T-cell (primary cell): Measurements from ENCODE around the gene EEF1E1. TPM values are rescaled to one million over a fixed set of nuclear protein-coding genes. Genes with fewer than 3 reads are reported as not detected.
"Not testable (repeated sequence)": the region's sequence is repeated elsewhere in the genome, so short reads cannot be mapped to it uniquely, and the experiment has no call there.

Source experiments
- ATAC-seq, 4 experiments: fragments of 200-7000 bp in 3 of 4; fragments of 150-1000 bp in 1 of 4; cut with Tn5 transposase; replicated peaks in 1 of 4; 1 replicate in 3 of 4; 2 replicates in 1 of 4; pipeline ENCODE4 v1.10.0; 2021; ENCODE audit warnings: moderate library complexity in 3 of 4, mild to moderate bottlenecking in 2 of 4, moderate number of reproducible peaks in 1 of 4
- CTCF ChIA-PET, 2 donors: fragments of 300-600 bp; sonication (Branson Sonifier 250); formaldehyde crosslinking; loops; one replicate each; lab custom pipeline; 2022; ENCODE audit warnings: antibody characterized with exemption in 2 of 2; lab: Charles Lee
- POLR2A ChIA-PET, 2 donors: fragments of 300-600 bp; sonication (Branson Sonifier 250); formaldehyde crosslinking; loops; one replicate each; lab custom pipeline; 2022; ENCODE audit warnings: antibody characterized with exemption in 2 of 2; lab: Charles Lee
- DNase-seq, 35 experiments: peaks; one replicate each; pipeline versions ENCODE4 v3.0.0 to v3.0.0-alpha.2; 2013 to 2023
- H3K27ac ChIP-seq: one replicate; pipeline ENCODE4 v1.5.1; 2013; ENCODE audit warnings: low read length
- H3K27me3 ChIP-seq, 2 experiments: replicated peaks in 1 of 2; 1 replicate in 1 of 2; 2 replicates in 1 of 2; pipeline versions ENCODE4 v1.6.1 to v1.7.0; 2013; ENCODE audit warnings: low read length in 1 of 2, mixed read lengths in 1 of 2; ENCODE audit not compliant: control insufficient read depth in 2 of 2, insufficient read depth in 2 of 2; ENCODE audit errors: extremely low read depth in 1 of 2
- H3K36me3 ChIP-seq, 2 donors: 1 replicate in 1 of 2; 2 replicates in 1 of 2; pipeline versions ENCODE4 v1.6.1 to v1.7.0; 2013; ENCODE audit warnings: low read length in 1 of 2; ENCODE audit not compliant: control insufficient read depth in 2 of 2, insufficient read depth in 1 of 2; ENCODE audit errors: extremely low read depth in 1 of 2
- H3K4me1 ChIP-seq, 2 experiments: 1 replicate in 1 of 2; 2 replicates in 1 of 2; pipeline versions ENCODE4 v1.6.1 to v1.7.0; 2013; ENCODE audit warnings: low read length in 2 of 2, mixed read lengths in 1 of 2; ENCODE audit not compliant: insufficient read depth in 2 of 2, control insufficient read depth in 1 of 2; ENCODE audit errors: extremely low read depth in 1 of 2
- H3K4me3 ChIP-seq, 2 donors: 1 replicate in 1 of 2; 2 replicates in 1 of 2; pipeline versions ENCODE4 v1.5.1 to v1.7.0; 2013; ENCODE audit warnings: mild to moderate bottlenecking in 2 of 2, low read length in 1 of 2, moderate library complexity in 1 of 2; ENCODE audit not compliant: control insufficient read depth in 1 of 2; ENCODE audit errors: extremely low read depth in 1 of 2
- H3K9me3 ChIP-seq: 2 replicates; pipeline ENCODE4 v1.7.0; 2013
- H3K27ac Mint-ChIP-seq, 2 donors: one replicate each; pipeline ENCODE4 v1.8.0; 2020 to 2021; ENCODE audit warnings: mild to moderate bottlenecking in 2 of 2, mixed read lengths in 2 of 2
- H3K27me3 Mint-ChIP-seq, 2 donors: one replicate each; pipeline ENCODE4 v1.8.0; 2021 to 2022; ENCODE audit warnings: mixed read lengths in 2 of 2
- H3K36me3 Mint-ChIP-seq: one replicate; pipeline ENCODE4 v1.8.0; 2021; ENCODE audit warnings: mixed read lengths
- H3K4me1 Mint-ChIP-seq, 3 donors: one replicate each; pipeline ENCODE4 v1.8.0; 2020 to 2022; ENCODE audit warnings: mixed read lengths in 3 of 3, mild to moderate bottlenecking in 1 of 3
- H3K4me3 Mint-ChIP-seq, 3 donors: one replicate each; pipeline ENCODE4 v1.8.0; 2020 to 2022; ENCODE audit warnings: mild to moderate bottlenecking in 3 of 3, mixed read lengths in 3 of 3, moderate library complexity in 3 of 3
- H3K9me3 Mint-ChIP-seq, 3 donors: one replicate each; pipeline ENCODE4 v1.8.0; 2020 to 2022; ENCODE audit warnings: mixed read lengths in 3 of 3
- WGBS: methylation state at CpG from one replicate; pipeline ENCODE4 v1.1.5; 2013; ENCODE audit warnings: missing lambda C conversion rate; ENCODE audit not compliant: insufficient coverage; 5-methylcytosine and 5-hydroxymethylcytosine counted together
- total RNA-seq, 35 experiments: library from RNA in 6 of 35; stranded (reverse) in 6 of 35; fragments of 120-200 nt in 1 of 35; gene quantifications; one replicate each; pipeline versions ENCODE4 v1.2.1 to v1.2.4 and lab custom pipeline; 2013 to 2026

EEF1E1 gene
- total RNA-seq, 5 donors from 2014 or later (not counting 1 experiment from before 2014, with no cell fraction given): 11.7 to 21.9 (median 19.7) TPM

GRCh38 chr6:8047541-8048292, 54.6 kb downstream of the EEF1E1 start:
- Mint-ChIP-seq H3K36me3 (peaks cover 64% of the 10 kb centered on the region), H3K27me3 (no peaks in the 10 kb centered on the region), H3K9me3 (peaks cover 0 to 13% (median 3%) of the 10 kb centered on the region in 3 donors), H3K4me3 (no peak overlapping the region), H3K27ac (no peak overlapping the region), H3K4me1 (peaks cover 0 to 5% (median 4%) of the 10 kb centered on the region in 3 donors)
- CTCF ChIA-PET: no interaction called here
- DNase-seq: no peak
- POLR2A ChIA-PET: interaction anchor here in 1 of 2 donors (0.7 kb wide), 1 partner anchor 17 kb away, joined by 3 read pairs; no protein-coding TSS in a partner anchor
- Histone ChIP-seq H3K4me1 (no peaks in the 10 kb centered on the region), H3K9me3 (no peaks in the 10 kb centered on the region), H3K27me3 (no peaks in the 10 kb centered on the region), H3K36me3 (peaks cover 0 to 14% of the 10 kb centered on the region in 2 donors), H3K4me3 (no peak overlapping the region), H3K27ac (no peak overlapping the region)
- 100% methylated on average over 1 of the region's 3 CpGs for WGBS
- no peak for ATAC-seq

- no CpG with 5 or more reads among the region's 4 CpGs for WGBS
- DNase-seq, H3K27me3 ChIP-seq, H3K4me1 ChIP-seq, H3K9me3 ChIP-seq, H3K27me3 Mint-ChIP-seq, H3K4me1 Mint-ChIP-seq, H3K27ac Mint-ChIP-seq, H3K4me3 ChIP-seq, ATAC-seq, POLR2A ChIA-PET, H3K27ac ChIP-seq, CTCF ChIA-PET, H3K4me3 Mint-ChIP-seq: not testable (repeated sequence)
- Mint-ChIP-seq H3K36me3 (peaks cover 60% of the 10 kb centered on the region), H3K9me3 (peaks cover 0 to 13% (median 3%) of the 10 kb centered on the region in 3 donors)
- peaks cover 0 to 14% of the 10 kb centered on the region in 2 donors for H3K36me3 ChIP-seq
These were observed 56.6 kb downstream of the EEF1E1 start for GRCh38 chr6:8045769-8046168.

GRCh38 chr6:8043221-8043620, 59.1 kb downstream of the EEF1E1 start:
- Mint-ChIP-seq H3K4me3 (no peak overlapping the region), H3K27ac (no peak overlapping the region), H3K27me3 (no peaks in the 10 kb centered on the region), H3K36me3 (peaks cover 69% of the 10 kb centered on the region), H3K4me1 (peaks cover 5 to 9% (median 8%) of the 10 kb centered on the region in 3 donors), H3K9me3 (peaks cover 3 to 18% (median 5%) of the 10 kb centered on the region in 3 donors)
- Histone ChIP-seq H3K27ac (no peak overlapping the region), H3K36me3 (peaks cover 0 to 19% of the 10 kb centered on the region in 2 donors), H3K4me1 (no peaks in the 10 kb centered on the region), H3K9me3 (no peaks in the 10 kb centered on the region), H3K4me3 (no peak overlapping the region), H3K27me3 (no peaks in the 10 kb centered on the region)
- POLR2A ChIA-PET: no interaction called here
- ATAC-seq (no peak), DNase-seq (no peak)
- CTCF ChIA-PET: no interaction called here
- WGBS: 100% methylated on average over 1 of the region's 3 CpGs

- Histone ChIP-seq H3K36me3 (peaks cover 0 to 19% of the 10 kb centered on the region in 2 donors), H3K27ac (no peak overlapping the region), H3K4me1 (no peaks in the 10 kb centered on the region), H3K4me3 (no peak overlapping the region), H3K9me3 (no peaks in the 10 kb centered on the region), H3K27me3 (no peaks in the 10 kb centered on the region)
- Mint-ChIP-seq H3K9me3 (peaks cover under 1 to 18% (median 5%) of the 10 kb centered on the region in 3 donors), H3K4me1 (peaks cover 17 to 20% (median 20%) of the 10 kb centered on the region in 3 donors), H3K27me3 (no peaks in the 10 kb centered on the region), H3K36me3 (peaks cover 70% of the 10 kb centered on the region), H3K27ac (no peak overlapping the region), H3K4me3 (no peak overlapping the region)
- ChIA-PET CTCF (interaction anchor here in 1 of 2 donors (1.1 kb wide), 1 partner anchor 36 kb away, joined by 3 read pairs; no protein-coding TSS in a partner anchor), POLR2A (no interaction called here)
- DNase-seq: no peak
- WGBS: no CpG with 5 or more reads among the region's 9 CpGs
- ATAC-seq: no peak
These were observed 60.3 kb downstream of the EEF1E1 start for GRCh38 chr6:8041913-8042583.

GRCh38 chr6:8034107-8034506, 68.2 kb downstream of the EEF1E1 start:
- H3K27me3 ChIP-seq, H3K27me3 Mint-ChIP-seq, H3K9me3 ChIP-seq, ATAC-seq, H3K4me3 ChIP-seq, DNase-seq, H3K4me3 Mint-ChIP-seq, H3K9me3 Mint-ChIP-seq, POLR2A ChIA-PET, H3K4me1 ChIP-seq, H3K36me3 ChIP-seq, H3K27ac Mint-ChIP-seq, H3K27ac ChIP-seq, CTCF ChIA-PET: not testable (repeated sequence)
- Mint-ChIP-seq H3K36me3 (peaks cover 60% of the 10 kb centered on the region), H3K4me1 (peaks cover 63 to 69% (median 68%) of the 10 kb centered on the region in 3 donors)
- no CpG with 5 or more reads among the region's 3 CpGs for WGBS

GRCh38 chr6:8030920-8031319, 71.4 kb downstream of the EEF1E1 start:
- H3K27ac ChIP-seq: no peak overlapping the region
- Mint-ChIP-seq H3K36me3 (peaks cover 49% of the 10 kb centered on the region), H3K9me3 (no peaks in the 10 kb centered on the region), H3K4me3 (no peak overlapping the region), H3K4me1 (peaks cover 36 to 50% (median 50%) of the 10 kb centered on the region in 3 donors), H3K27ac (no peak overlapping the region), H3K27me3 (no peaks in the 10 kb centered on the region)
- CTCF ChIA-PET: no interaction called here
- POLR2A ChIA-PET: no interaction called here
- H3K4me3 ChIP-seq: no peak overlapping the region
- H3K9me3 ChIP-seq: no peaks in the 10 kb centered on the region
- no peaks in the 10 kb centered on the region for H3K27me3 ChIP-seq
- whole genome bisulfite sequencing: 100% methylated on average over 1 of the region's 5 CpGs
- H3K4me1 ChIP-seq: no peaks in the 10 kb centered on the region
- H3K36me3 ChIP-seq: no peaks in the 10 kb centered on the region
- ATAC-seq (no peak), DNase-seq (no peak)
